Bronchus fibroblast of lung (primary cell): Measurements from ENCODE around the gene PPM1K. TPM values are rescaled to one million over a fixed set of nuclear protein-coding genes. Genes with fewer than 3 reads are reported as not detected.

Experiments used
- total RNA-seq: library from RNA; depleted of rRNA; stranded (reverse); fragments of >200 nt; gene quantifications from 2 replicates; pipeline ENCODE4 v1.2.3, GENCODE V29; 2015

PPM1K gene
- 5.5 and 8.2 TPM in 2 replicates for total RNA-seq

GRCh38 chr4:88284439-88285234 lies at the start of gene PPM1K:
Gene PPM1K, minus strand, starts transcription at chr4:88284561. Its CDS starts 5,978 bp downstream, at chr4:88278583.

Other genes starting within 250 kb of the PPM1K start
- 0.45 and 0.67 TPM in 2 replicates for gene ABCG2, start 125.9 kb downstream of the PPM1K start, total RNA-seq
- 1.9 and 2.5 TPM in 2 replicates for gene HERC6, start 94.3 kb upstream of the PPM1K start, total RNA-seq
- gene HERC5, start 172.6 kb upstream of the PPM1K start, total RNA-seq = 0.17 and 0.30 TPM in 2 replicates
- 78.0 and 89.9 TPM in 2 replicates for gene PYURF, start 239.2 kb upstream of the PPM1K start, total RNA-seq